Stimulated activated naive CD8-positive, alpha-beta T cell treated with anti-CD3 and anti-CD28 coated beads, Interleukin-15, Interleukin-2, amounts not matched to agents 100 ng/mL and 50 ng/mL, for 24 hours (primary cell): ENCODE data around the gene PRKCA.

Experiments used
- H3K27ac Mint-ChIP-seq: one replicate; pipeline ENCODE4 v1.8.0; 2021; ENCODE audit warnings: mild to moderate bottlenecking, mixed read lengths
- H3K27me3 Mint-ChIP-seq: one replicate; pipeline ENCODE4 v1.8.0; 2021; ENCODE audit warnings: mixed read lengths
- H3K36me3 Mint-ChIP-seq: one replicate; pipeline ENCODE4 v1.8.0; 2021; ENCODE audit warnings: low read depth, mixed read lengths
- H3K4me1 Mint-ChIP-seq: one replicate; pipeline ENCODE4 v1.8.0; 2021; ENCODE audit warnings: low read depth, mixed read lengths
- H3K4me3 Mint-ChIP-seq: one replicate; pipeline ENCODE4 v1.8.0; 2021; ENCODE audit warnings: mild to moderate bottlenecking, mixed read lengths
- H3K9me3 Mint-ChIP-seq: one replicate; pipeline ENCODE4 v1.8.0; 2021; ENCODE audit warnings: mixed read lengths

Gene PRKCA

GRCh38 chr17:66819466-66819865 is 517.1 kb downstream of the PRKCA start:
- Mint-ChIP-seq H3K36me3 (no peaks in the 10 kb centered on the region), H3K27me3 (peaks cover 4% of the 10 kb centered on the region), H3K4me3 (no peak overlapping the region), H3K27ac (no peak overlapping the region), H3K4me1 (no peaks in the 10 kb centered on the region), H3K9me3 (peaks cover 9% of the 10 kb centered on the region)

GRCh38 chr17:66822009-66822408 is 519.6 kb downstream of the PRKCA start:
- Mint-ChIP-seq H3K9me3 (peaks cover 9% of the 10 kb centered on the region), H3K27ac (no peak overlapping the region), H3K36me3 (no peaks in the 10 kb centered on the region), H3K4me3 (no peak overlapping the region), H3K27me3 (peaks cover 17% of the 10 kb centered on the region), H3K4me1 (no peaks in the 10 kb centered on the region)

- peaks cover 51% of the 10 kb centered on the region for H3K27me3 Mint-ChIP-seq
- no peaks in the 10 kb centered on the region for H3K36me3 Mint-ChIP-seq
- no peak overlapping the region for H3K4me3 Mint-ChIP-seq
Observed at GRCh38 chr17:66826856-66827255, 524.4 kb downstream of the PRKCA start.

GRCh38 chr17:66829386-66829864 is 527.0 kb downstream of the PRKCA start:
- Mint-ChIP-seq H3K27ac (no peak overlapping the region), H3K9me3 (no peaks in the 10 kb centered on the region), H3K27me3 (peaks cover 74% of the 10 kb centered on the region), H3K4me3 (no peak overlapping the region), H3K4me1 (no peaks in the 10 kb centered on the region), H3K36me3 (no peaks in the 10 kb centered on the region)

More at GRCh38 chr17:66826856-66827255, 524.4 kb downstream of the PRKCA start:
- H3K27ac Mint-ChIP-seq = no peak overlapping the region
- H3K4me1 Mint-ChIP-seq = no peaks in the 10 kb centered on the region
- H3K9me3 Mint-ChIP-seq = no peaks in the 10 kb centered on the region

- Mint-ChIP-seq H3K4me1 (no peaks in the 10 kb centered on the region), H3K9me3 (no peaks in the 10 kb centered on the region), H3K4me3 (no peak overlapping the region), H3K27me3 (peaks cover 74% of the 10 kb centered on the region), H3K36me3 (no peaks in the 10 kb centered on the region), H3K27ac (no peak overlapping the region)
Observed at GRCh38 chr17:66829883-66830282, 527.5 kb downstream of the PRKCA start.

- Mint-ChIP-seq H3K4me3 (no peak overlapping the region), H3K36me3 (no peaks in the 10 kb centered on the region), H3K9me3 (no peaks in the 10 kb centered on the region), H3K4me1 (no peaks in the 10 kb centered on the region), H3K27ac (no peak overlapping the region), H3K27me3 (peaks cover 74% of the 10 kb centered on the region)
Observed at GRCh38 chr17:66830451-66830850, 528.0 kb downstream of the PRKCA start.

GRCh38 chr17:66831383-66832210 is 529.2 kb downstream of the PRKCA start:
- Mint-ChIP-seq H3K9me3 (no peaks in the 10 kb centered on the region), H3K27ac (no peak overlapping the region), H3K4me1 (no peaks in the 10 kb centered on the region), H3K4me3 (no peak overlapping the region), H3K36me3 (no peaks in the 10 kb centered on the region), H3K27me3 (peaks cover 79% of the 10 kb centered on the region)

- no peaks in the 10 kb centered on the region for H3K9me3 Mint-ChIP-seq
- no peak overlapping the region for H3K27ac Mint-ChIP-seq
- no peaks in the 10 kb centered on the region for H3K4me1 Mint-ChIP-seq
- peaks cover 79% of the 10 kb centered on the region for H3K27me3 Mint-ChIP-seq
- no peak overlapping the region for H3K4me3 Mint-ChIP-seq
- no peaks in the 10 kb centered on the region for H3K36me3 Mint-ChIP-seq
Observed at GRCh38 chr17:66833201-66833600, 530.8 kb downstream of the PRKCA start.

GRCh38 chr17:66834426-66834918 is 532.1 kb downstream of the PRKCA start:
- no peak overlapping the region for H3K27ac Mint-ChIP-seq
- peaks cover 71% of the 10 kb centered on the region for H3K27me3 Mint-ChIP-seq
- no peak overlapping the region for H3K4me3 Mint-ChIP-seq

GRCh38 chr17:66834919-66835454 is 532.6 kb downstream of the PRKCA start, which contains the start of gene CACNG5:
CACNG5 (plus strand) TSS chr17:66835117; CDS start chr17:66877333, 42,216 bp downstream.
- no peaks in the 10 kb centered on the region for H3K36me3 Mint-ChIP-seq
- H3K9me3 Mint-ChIP-seq = no peaks in the 10 kb centered on the region
- H3K4me1 Mint-ChIP-seq = no peaks in the 10 kb centered on the region
- no peak within 1 kb of the TSS for H3K27ac Mint-ChIP-seq
- H3K4me3 Mint-ChIP-seq = no peak within 1 kb of the TSS
- peaks cover 66% of the 10 kb centered on the region for H3K27me3 Mint-ChIP-seq

More at GRCh38 chr17:66834426-66834918, 532.1 kb downstream of the PRKCA start:
- H3K9me3 Mint-ChIP-seq = no peaks in the 10 kb centered on the region
- H3K4me1 Mint-ChIP-seq = no peaks in the 10 kb centered on the region
- H3K36me3 Mint-ChIP-seq = no peaks in the 10 kb centered on the region

- Mint-ChIP-seq H3K4me1 (no peaks in the 10 kb centered on the region), H3K27ac (no peak overlapping the region), H3K9me3 (no peaks in the 10 kb centered on the region), H3K4me3 (no peak overlapping the region), H3K36me3 (no peaks in the 10 kb centered on the region), H3K27me3 (peaks cover 62% of the 10 kb centered on the region)
Observed at GRCh38 chr17:66835476-66835875, 533.1 kb downstream of the PRKCA start.

- no peaks in the 10 kb centered on the region for H3K36me3 Mint-ChIP-seq
- H3K27me3 Mint-ChIP-seq = peaks cover 60% of the 10 kb centered on the region
- no peak overlapping the region for H3K27ac Mint-ChIP-seq
- H3K4me1 Mint-ChIP-seq = no peaks in the 10 kb centered on the region
- H3K4me3 Mint-ChIP-seq = no peak overlapping the region
- no peaks in the 10 kb centered on the region for H3K9me3 Mint-ChIP-seq
Observed at GRCh38 chr17:66836063-66837005, 533.9 kb downstream of the PRKCA start.

GRCh38 chr17:66837226-66837625 is 534.8 kb downstream of the PRKCA start:
- H3K36me3 Mint-ChIP-seq = no peaks in the 10 kb centered on the region
- H3K27me3 Mint-ChIP-seq = peaks cover 51% of the 10 kb centered on the region
- no peaks in the 10 kb centered on the region for H3K9me3 Mint-ChIP-seq
- no peaks in the 10 kb centered on the region for H3K4me1 Mint-ChIP-seq
- no peak overlapping the region for H3K4me3 Mint-ChIP-seq
- H3K27ac Mint-ChIP-seq = no peak overlapping the region

GRCh38 chr17:66837885-66838665 is 535.7 kb downstream of the PRKCA start:
- Mint-ChIP-seq H3K27ac (no peak overlapping the region), H3K36me3 (no peaks in the 10 kb centered on the region), H3K4me3 (no peak overlapping the region), H3K4me1 (no peaks in the 10 kb centered on the region), H3K9me3 (no peaks in the 10 kb centered on the region), H3K27me3 (peaks cover 45% of the 10 kb centered on the region)
